DOHH2 (cell line): ENCODE results near the gene CLIC6.

Source experiments
- H3F3A ChIP-seq: fragments of 200-600 bp; sonication (generic), shearing (Covaris generic); 2 replicates; pipeline ENCODE4 v1.6.0; 2016; ENCODE audit warnings: antibody characterized with exemption, mild to moderate bottlenecking; ENCODE audit not compliant: control insufficient read depth, insufficient read depth
- H3K27ac ChIP-seq: fragments of 200-600 bp; sonication (generic); 2 replicates; pipeline ENCODE4 v1.5.1; 2014; ENCODE audit warnings: low read depth, mild to moderate bottlenecking, low read length, moderate library complexity
- H3K27me3 ChIP-seq: fragments of 200-600 bp; sonication (generic); 2 replicates; pipeline ENCODE4 v1.6.1; 2014; ENCODE audit warnings: mild to moderate bottlenecking, low read length, mixed read lengths; ENCODE audit not compliant: control insufficient read depth
- H3K36me3 ChIP-seq: fragments of 200-600 bp; sonication (generic); 2 replicates; pipeline ENCODE4 v1.6.1; 2014; ENCODE audit warnings: mild to moderate bottlenecking, low read length, moderate library complexity, mixed read lengths; ENCODE audit not compliant: control insufficient read depth
- H3K4me1 ChIP-seq: fragments of 200-600 bp; sonication (generic); 2 replicates; pipeline ENCODE4 v1.6.1; 2014; ENCODE audit warnings: mild to moderate bottlenecking, low read length, mixed read lengths; ENCODE audit not compliant: control insufficient read depth
- H3K4me2 ChIP-seq: fragments of 200-600 bp; sonication (generic); 2 replicates; pipeline ENCODE4 v1.6.0; 2014; ENCODE audit warnings: mild to moderate bottlenecking, low read length, moderate library complexity
- H3K4me3 ChIP-seq: fragments of 200-600 bp; sonication (generic); 2 replicates; pipeline ENCODE4 v1.5.1; 2014; ENCODE audit warnings: mild to moderate bottlenecking, low read length, mixed read lengths
- H3K79me2 ChIP-seq: fragments of 200-600 bp; sonication (generic); 2 replicates; pipeline ENCODE4 v1.6.1; 2014; ENCODE audit warnings: mild to moderate bottlenecking, low read length, mixed read lengths; ENCODE audit not compliant: control insufficient read depth
- H3K9me2 ChIP-seq: fragments of 200-600 bp; sonication (generic); replicated peaks from 2 replicates; pipeline ENCODE4 v1.6.1; 2014; ENCODE audit warnings: mild to moderate bottlenecking, low read length, mixed read lengths; ENCODE audit not compliant: control insufficient read depth
- H3K9me3 ChIP-seq: fragments of 200-600 bp; sonication (generic); 2 replicates; pipeline ENCODE4 v1.6.1; 2014; ENCODE audit warnings: antibody characterized with exemption, low read length, mixed read lengths; ENCODE audit not compliant: control insufficient read depth, insufficient read depth
- H4K20me1 ChIP-seq: fragments of 200-600 bp; sonication (generic); 2 replicates; pipeline ENCODE4 v1.6.0; 2014; ENCODE audit warnings: low read depth, mild to moderate bottlenecking, antibody characterized with exemption, low read length, moderate library complexity; ENCODE audit not compliant: control insufficient read depth, insufficient read depth
- EZH2phosphoT487 ChIP-seq: fragments of 200-600 bp; sonication (generic); IDR thresholded peaks from 2 replicates; pipeline ENCODE4 v1.6.1; 2017; ENCODE audit warnings: borderline replicate concordance, mild to moderate bottlenecking, antibody characterized with exemption, low read length, moderate library complexity, mixed read lengths
- TF ChIP-seq, protein P1 (sequence below): fragments of 200-600 bp; sonication (generic); IDR thresholded peaks from one replicate; pipeline ENCODE4 v1.5.1; 2014; ENCODE audit warnings: antibody characterized with exemption, mild to moderate bottlenecking, low read depth, low read length; ENCODE audit not compliant: poor library complexity, severe bottlenecking

The CLIC6 gene

DNA sequence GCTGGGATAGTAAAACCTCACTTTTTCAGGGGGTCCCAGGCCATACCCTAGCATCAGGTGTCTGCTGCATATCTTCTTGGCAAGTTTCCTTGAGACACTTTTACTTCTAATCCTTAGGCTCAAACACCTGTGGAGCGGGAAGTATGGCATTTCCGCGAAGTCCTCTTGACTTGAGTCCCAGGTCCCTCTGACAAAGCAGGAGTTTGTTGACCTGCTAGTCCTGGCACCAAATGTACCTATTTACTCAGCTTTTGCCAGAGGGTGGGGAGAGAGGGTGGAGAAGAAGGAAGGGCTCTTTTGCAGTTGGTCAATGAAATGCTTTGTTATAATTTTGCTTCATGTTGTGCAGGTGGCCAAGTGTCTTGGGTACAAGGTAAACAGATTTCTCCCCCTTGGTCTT lies 59.7 kb downstream of the CLIC6 start:
- H3K4me3 ChIP-seq, result no peak overlapping the region
- no peaks in the 10 kb centered on the region for H3F3A ChIP-seq
- H4K20me1 ChIP-seq, result no peaks in the 10 kb centered on the region
- no peak overlapping the region for H3K4me2 ChIP-seq
- no peaks in the 10 kb centered on the region; the same call in 1 of the 2 replicates for H3K9me3 ChIP-seq
- H3K27ac ChIP-seq, result no peak overlapping the region
- no peaks in the 10 kb centered on the region for H3K4me1 ChIP-seq
- no peaks in the 10 kb centered on the region for H3K9me2 ChIP-seq
- TF ChIP-seq EZH2phosphoT487, result no peak
- TF ChIP-seq, protein P1, sequence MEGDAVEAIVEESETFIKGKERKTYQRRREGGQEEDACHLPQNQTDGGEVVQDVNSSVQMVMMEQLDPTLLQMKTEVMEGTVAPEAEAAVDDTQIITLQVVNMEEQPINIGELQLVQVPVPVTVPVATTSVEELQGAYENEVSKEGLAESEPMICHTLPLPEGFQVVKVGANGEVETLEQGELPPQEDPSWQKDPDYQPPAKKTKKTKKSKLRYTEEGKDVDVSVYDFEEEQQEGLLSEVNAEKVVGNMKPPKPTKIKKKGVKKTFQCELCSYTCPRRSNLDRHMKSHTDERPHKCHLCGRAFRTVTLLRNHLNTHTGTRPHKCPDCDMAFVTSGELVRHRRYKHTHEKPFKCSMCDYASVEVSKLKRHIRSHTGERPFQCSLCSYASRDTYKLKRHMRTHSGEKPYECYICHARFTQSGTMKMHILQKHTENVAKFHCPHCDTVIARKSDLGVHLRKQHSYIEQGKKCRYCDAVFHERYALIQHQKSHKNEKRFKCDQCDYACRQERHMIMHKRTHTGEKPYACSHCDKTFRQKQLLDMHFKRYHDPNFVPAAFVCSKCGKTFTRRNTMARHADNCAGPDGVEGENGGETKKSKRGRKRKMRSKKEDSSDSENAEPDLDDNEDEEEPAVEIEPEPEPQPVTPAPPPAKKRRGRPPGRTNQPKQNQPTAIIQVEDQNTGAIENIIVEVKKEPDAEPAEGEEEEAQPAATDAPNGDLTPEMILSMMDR, result no peak
- no peaks in the 10 kb centered on the region for H3K36me3 ChIP-seq
- H3K27me3 ChIP-seq, result peaks cover 17% of the 10 kb centered on the region
- H3K79me2 ChIP-seq, result no peaks in the 10 kb centered on the region

DNA sequence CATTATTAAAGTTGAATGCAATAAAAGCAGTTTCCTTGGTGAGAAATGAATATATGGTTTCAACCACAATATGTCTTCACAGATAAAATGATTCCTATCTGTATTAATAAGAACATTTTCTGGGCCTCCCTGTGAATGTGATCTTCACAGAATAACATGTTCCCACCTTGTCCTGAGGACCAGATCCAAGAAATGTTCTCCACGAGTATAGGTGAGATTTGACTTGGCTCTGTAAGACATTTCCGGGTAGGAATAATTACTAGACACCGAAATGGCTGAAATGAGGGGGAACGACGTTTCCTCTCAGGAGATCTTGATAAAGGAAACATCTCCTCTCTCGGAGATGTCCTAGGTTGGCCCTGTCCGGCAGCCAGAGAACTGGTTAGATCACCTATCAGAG lies 61.4 kb downstream of the CLIC6 start:
- Histone ChIP-seq H3K9me3 (no peaks in the 10 kb centered on the region; the same call in 1 of the 2 replicates), H3K27ac (no peak overlapping the region), H3K79me2 (no peaks in the 10 kb centered on the region), H3K36me3 (no peaks in the 10 kb centered on the region), H3K4me2 (no peak overlapping the region), H3K4me3 (no peak overlapping the region), H4K20me1 (no peaks in the 10 kb centered on the region), H3K27me3 (peaks cover 22% of the 10 kb centered on the region), H3F3A (no peaks in the 10 kb centered on the region), H3K4me1 (no peaks in the 10 kb centered on the region), H3K9me2 (no peaks in the 10 kb centered on the region)
- TF ChIP-seq EZH2phosphoT487, result no peak
- TF ChIP-seq, protein P1, result no peak

DNA sequence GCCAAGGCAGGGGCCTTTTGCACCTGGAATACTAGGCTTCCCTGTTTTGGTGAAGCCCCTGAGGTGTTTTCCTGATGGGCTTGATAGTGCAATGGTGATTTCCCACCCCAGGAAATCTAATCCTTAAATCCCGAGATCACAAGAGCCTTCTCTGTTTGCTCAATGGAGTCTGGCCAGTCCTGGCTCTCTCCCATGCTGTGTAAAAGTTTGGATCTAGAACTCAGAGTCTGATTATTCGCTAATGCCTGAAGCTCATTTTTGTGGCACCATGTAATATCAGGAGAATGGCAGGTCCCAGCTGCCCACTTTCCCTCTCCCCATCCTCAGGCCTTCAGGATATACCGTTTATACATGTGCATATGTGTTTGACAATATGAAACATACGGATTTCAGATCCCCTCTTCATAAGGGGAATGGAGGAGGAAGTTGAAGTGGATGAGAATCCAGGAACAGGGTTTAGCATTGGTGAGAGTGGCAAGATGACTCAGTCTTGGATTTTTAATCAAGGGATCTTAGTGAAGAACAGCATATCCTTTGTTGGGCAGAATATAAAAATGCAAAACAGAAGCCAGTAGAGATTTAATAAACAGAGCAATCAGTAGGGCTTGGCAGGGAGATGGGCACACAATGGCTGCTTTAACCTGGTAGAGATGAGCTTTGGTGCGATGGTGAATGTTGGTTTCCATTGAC lies 62.1 kb downstream of the CLIC6 start:
- peaks cover 25% of the 10 kb centered on the region for H3K27me3 ChIP-seq
- H3F3A ChIP-seq, result no peaks in the 10 kb centered on the region
- TF ChIP-seq, protein P1, result no peak
- TF ChIP-seq EZH2phosphoT487, result no peak
- H3K27ac ChIP-seq, result no peak overlapping the region
- H3K36me3 ChIP-seq, result no peaks in the 10 kb centered on the region
- H3K4me3 ChIP-seq, result no peak overlapping the region
- H3K9me3 ChIP-seq, result no peaks in the 10 kb centered on the region; the same call in 1 of the 2 replicates
- H3K4me1 ChIP-seq, result no peaks in the 10 kb centered on the region
- H3K79me2 ChIP-seq, result no peaks in the 10 kb centered on the region
- H3K4me2 ChIP-seq, result no peak overlapping the region
- H3K9me2 ChIP-seq, result no peaks in the 10 kb centered on the region
- H4K20me1 ChIP-seq, result no peaks in the 10 kb centered on the region
